GM12892 (cell line): ENCODE data around the gene CNTFR.

Experiments
- POLR2A ChIP-seq: IDR thresholded peaks from 2 replicates; pipeline ENCODE4 v1.6.1; 2011; ENCODE audit warnings: low read depth, low read length, control low read depth
- POLR2AphosphoS5 ChIP-seq: IDR thresholded peaks from 2 replicates; pipeline ENCODE4 v1.6.1; 2011; ENCODE audit warnings: low read depth, low read length, control low read depth
- TAF1 ChIP-seq: IDR thresholded peaks from 2 replicates; pipeline ENCODE4 v1.6.1; 2011; ENCODE audit warnings: low read depth, mild to moderate bottlenecking, control low read depth, low read length, borderline replicate concordance

DNA sequence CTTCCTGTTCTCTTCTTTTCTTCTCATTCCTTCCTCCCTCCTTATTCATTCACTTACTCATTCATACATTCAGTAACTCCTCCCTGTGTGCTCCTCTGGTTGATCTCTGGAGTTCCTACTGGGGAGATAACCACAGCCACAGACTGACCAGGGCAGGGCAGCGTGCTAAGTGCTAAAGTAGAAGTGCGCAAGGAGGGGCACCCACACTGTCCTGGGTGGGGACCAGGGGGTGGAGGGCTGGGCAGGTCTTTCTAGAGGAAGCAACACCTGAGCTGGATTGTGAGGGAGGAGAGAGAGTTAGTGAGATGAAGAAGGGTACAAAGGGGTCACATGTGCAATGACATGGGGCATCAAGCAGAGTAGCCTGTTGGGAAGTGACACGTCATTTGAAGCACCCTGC, 80.6 kb downstream of the CNTFR start:
- TF ChIP-seq TAF1: no peak
- TF ChIP-seq POLR2AphosphoS5: no peak
- no peak for TF ChIP-seq POLR2A
